HG03196 (cell line): ENCODE measurements around the gene ARMC2.
"Not testable (repeated sequence)": the region's sequence is repeated elsewhere in the genome, so short reads cannot be mapped to it uniquely, and the experiment has no call there.

Source experiments
- ATAC-seq: cut with Tn5 transposase; IDR thresholded peaks from one replicate; pipeline ENCODE4 v1.9.1; 2021; ENCODE audit not compliant: unreplicated experiment

ARMC2 gene, protein sequence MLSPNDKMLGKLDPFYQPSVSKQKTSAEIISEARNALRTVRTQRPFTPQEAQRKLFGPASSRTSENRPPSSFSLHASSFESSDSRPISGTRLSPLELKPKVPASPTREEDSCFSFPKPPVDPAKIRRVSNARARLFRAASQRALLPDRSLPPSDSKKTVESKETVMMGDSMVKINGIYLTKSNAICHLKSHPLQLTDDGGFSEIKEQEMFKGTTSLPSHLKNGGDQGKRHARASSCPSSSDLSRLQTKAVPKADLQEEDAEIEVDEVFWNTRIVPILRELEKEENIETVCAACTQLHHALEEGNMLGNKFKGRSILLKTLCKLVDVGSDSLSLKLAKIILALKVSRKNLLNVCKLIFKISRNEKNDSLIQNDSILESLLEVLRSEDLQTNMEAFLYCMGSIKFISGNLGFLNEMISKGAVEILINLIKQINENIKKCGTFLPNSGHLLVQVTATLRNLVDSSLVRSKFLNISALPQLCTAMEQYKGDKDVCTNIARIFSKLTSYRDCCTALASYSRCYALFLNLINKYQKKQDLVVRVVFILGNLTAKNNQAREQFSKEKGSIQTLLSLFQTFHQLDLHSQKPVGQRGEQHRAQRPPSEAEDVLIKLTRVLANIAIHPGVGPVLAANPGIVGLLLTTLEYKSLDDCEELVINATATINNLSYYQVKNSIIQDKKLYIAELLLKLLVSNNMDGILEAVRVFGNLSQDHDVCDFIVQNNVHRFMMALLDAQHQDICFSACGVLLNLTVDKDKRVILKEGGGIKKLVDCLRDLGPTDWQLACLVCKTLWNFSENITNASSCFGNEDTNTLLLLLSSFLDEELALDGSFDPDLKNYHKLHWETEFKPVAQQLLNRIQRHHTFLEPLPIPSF

DNA sequence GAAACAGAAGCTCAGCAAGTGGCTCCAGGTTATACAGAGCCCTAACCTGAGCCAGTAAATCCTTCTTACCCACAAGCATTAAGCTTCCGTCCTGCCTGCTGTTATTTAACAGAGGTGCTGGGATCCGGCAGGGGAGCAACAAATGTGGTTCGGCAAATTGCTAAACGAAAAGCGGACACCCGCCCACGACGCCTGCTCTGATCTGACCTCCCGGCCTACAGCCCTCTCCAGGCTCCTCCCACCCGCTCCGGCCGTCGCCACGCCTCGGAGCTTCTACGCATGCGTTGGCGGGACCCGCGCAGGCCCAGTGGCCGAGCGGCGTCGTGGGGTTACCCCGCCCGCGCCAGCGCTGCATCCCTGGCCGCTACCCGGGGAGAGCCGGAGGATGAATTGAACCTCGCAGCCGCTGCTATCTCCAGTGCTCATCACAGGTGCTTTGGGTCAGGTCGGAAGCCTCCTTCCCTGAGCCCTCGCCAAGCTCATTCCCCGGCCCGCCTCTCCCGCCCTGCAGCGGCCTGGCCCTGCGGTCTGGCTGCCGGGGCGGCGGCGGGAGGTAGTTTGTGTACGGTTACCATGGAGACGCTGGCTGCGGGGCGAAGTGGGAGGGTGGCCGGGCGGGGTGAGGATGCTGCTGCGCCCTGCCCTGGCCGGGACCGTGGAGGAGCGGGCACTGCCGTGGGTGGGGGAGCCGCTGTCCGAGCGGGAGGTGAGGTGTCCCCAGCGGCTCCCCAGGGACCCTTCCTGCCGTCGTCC lies at the start of gene ARMC2:
ARMC2 (plus strand) TSS at position 307 of the 753 bp plus-strand sequence. CDS start 5,846 bp downstream, outside the sequence.
- peak; percentile 94 for ATAC-seq

DNA sequence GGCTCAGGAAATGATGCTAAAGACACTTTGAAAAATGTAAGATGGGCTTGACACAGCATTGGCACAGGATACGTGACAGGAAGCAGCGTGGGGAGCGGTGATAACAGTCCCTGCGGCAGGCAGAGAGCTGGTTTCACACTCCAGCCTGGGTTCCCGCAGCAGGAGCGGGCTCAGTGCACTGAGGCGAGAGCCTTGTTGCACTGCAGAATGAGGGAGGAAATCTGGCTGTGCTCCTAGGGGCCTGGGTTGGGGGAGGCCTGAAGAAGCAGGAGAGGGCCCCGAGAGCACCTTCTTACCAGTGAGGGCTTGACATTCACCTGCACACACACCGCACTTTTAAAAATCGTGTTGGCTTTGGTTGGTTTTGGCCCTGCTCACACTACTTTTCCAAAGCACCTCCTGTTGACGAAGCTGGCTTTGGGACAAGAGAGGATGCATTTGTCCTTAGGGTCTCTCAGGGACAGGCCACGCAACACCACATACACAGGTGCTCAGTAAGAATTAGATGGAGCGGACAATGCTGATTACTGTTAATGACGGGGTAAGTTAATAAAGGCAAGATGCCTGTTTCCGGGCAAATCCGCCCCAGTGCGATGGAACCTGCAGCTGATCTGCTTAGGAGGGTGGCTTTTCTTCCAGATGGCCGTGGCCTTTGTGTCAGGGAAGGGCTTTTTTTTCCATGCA lies 49.4 kb upstream of the ARMC2 start:
- no peak for ATAC-seq

- ATAC-seq: no peak
Measured at GRCh38 chr6:108799354-108799717, 48.9 kb upstream of the ARMC2 start.

GRCh38 chr6:108799791-108800190 lies 48.4 kb upstream of the ARMC2 start:
- ATAC-seq: no peak

DNA sequence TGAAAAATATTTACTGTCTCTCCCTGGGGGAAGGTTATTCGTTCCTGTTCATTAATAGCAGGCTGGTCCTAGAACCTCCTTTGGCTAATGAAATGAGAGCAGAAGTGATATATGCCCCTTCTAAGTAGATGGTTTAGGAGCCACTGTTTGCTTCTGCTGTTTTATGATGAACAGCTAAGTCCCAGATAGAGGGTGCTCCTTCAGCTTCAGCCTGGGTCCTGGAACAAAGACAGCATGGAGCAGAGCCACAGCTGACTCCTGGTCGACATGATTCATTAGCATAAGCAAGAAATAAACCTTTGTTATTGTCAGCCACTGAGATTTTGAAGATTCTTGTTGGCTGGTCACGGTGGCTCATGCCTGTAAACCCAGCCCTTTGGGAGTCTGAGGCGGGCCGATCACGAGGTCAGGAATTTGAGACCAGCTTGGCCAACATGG lies 47.8 kb upstream of the ARMC2 start:
- ATAC-seq: no peak

DNA sequence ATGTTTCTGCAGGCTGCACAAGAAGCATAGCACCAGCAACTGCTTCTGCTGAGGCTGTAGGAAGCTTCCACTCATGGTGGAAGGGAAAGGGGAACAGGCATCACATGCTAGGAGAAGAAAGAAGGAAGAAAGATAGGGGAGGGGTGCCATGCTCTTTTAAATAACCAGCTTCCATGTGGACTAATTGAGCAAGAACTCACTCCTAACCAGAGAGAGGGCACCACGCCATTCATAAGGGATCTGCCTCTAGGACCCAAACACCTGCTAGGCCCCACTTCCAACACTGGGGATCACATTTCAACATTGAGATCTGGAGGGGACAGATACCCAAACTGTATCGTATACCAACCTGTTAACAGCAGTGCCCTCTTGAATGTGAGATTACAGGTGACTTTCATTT lies 46.9 kb upstream of the ARMC2 start:
- no peak for ATAC-seq

GRCh38 chr6:108803982-108804490 lies 44.2 kb upstream of the ARMC2 start:
- no peak for ATAC-seq

- ATAC-seq: no peak
Measured at GRCh38 chr6:108804956-108805355, 43.3 kb upstream of the ARMC2 start.

- no peak for ATAC-seq
Measured at GRCh38 chr6:108805611-108806167, 42.5 kb upstream of the ARMC2 start.

DNA sequence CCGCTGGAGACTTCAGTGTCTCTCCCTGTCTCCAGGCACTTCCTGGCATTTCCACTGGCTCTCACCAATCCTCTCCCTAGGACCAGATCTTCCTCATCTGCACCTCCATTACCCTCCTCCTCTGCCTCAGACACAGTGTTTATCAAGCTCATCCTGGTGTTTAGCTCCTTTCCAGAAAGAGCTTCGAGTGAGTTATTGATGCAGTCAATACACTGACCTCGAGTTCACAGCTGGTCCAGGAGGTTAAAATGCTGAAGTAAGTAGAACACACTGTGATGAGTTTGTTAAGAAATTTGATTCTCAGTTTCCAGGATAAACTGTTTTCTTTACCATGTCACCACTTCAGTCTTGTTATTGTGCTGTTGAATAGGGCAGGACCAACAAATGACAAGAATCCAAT lies 42.1 kb upstream of the ARMC2 start:
- ATAC-seq: no peak

DNA sequence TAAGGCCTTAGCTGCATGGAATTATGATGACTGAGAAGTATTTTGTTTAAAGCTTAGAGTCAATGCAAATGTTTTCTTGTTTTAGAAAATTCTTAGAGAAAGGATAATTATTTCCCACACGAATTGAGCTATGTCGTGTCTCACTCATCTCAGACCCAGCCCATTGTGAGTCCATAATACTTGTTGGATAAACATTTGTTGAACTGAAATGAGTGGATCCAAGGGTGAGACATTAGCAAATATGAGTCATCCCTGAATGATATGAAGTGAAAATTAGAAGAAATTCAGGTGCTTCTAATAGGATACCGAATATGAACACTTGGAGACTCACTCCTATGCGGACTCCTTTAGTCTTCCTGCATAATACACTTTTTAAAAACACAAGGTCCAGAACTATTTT lies 41.6 kb upstream of the ARMC2 start:
- no peak for ATAC-seq

GRCh38 chr6:108807928-108808327 lies 40.3 kb upstream of the ARMC2 start:
- no peak for ATAC-seq

DNA sequence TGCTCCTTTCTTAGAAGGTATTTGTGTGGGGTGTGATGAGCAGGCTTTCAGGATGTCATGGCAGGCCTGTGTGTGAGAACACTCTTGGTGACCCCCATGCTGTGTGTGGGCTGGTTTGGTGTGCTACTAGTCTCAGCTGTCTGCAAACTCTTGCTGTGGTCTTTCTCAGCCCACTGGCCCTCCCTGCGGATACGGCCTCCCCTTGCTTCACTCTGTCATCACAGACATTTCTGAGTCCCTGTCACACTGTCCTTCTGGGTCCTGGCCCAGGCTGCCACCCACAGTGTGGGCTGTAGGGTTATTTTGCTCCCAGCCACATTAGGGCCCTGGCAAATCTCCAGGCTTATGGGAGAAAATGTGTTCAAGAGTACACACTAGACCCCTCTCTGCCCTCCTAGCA lies 39.0 kb upstream of the ARMC2 start:
- no peak for ATAC-seq

GRCh38 chr6:108810057-108810643 lies 38.1 kb upstream of the ARMC2 start:
- no peak for ATAC-seq

DNA sequence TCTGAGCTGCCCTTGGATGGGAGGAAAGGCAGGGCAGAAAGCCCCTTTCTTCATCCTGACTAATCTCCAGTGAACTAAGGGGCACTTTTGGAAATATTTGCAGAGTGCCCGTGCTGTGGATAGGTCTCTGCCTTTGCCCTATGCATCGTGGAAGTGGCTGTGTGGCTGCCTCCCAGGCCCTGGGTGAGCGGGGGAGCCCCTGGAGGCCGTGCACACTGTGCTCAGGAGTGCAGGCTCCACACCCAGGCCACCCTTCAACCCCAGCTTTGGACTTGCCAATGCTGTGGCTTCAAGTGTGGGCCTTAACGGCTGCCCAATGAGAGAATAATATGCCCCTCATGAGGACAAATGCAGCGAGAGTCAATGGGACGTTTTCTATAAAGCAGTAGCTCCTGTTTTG lies 36.7 kb upstream of the ARMC2 start:
- ATAC-seq: no peak

DNA sequence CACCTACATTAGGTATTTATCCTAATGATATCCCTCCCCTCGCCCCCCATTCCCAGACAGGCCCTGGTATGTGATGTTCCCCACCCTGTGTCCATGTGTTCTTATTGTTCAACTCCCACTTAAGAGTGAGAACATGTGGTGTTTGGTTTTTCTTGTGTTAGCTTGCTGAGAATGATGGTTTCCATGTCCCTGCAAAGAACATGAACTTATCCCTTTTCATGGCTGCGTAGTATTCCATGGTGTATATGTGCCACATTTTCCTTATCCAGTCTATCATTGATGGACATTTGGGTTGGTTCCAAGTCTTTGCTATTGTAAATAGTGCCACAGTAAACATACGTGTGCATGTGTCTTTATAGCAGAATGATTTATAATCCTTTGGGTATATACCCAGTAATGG lies 35.0 kb upstream of the ARMC2 start:
- not testable (repeated sequence) for ATAC-seq

- ATAC-seq: not testable (repeated sequence)
Measured at GRCh38 chr6:108817276-108817675, 30.9 kb upstream of the ARMC2 start.

DNA sequence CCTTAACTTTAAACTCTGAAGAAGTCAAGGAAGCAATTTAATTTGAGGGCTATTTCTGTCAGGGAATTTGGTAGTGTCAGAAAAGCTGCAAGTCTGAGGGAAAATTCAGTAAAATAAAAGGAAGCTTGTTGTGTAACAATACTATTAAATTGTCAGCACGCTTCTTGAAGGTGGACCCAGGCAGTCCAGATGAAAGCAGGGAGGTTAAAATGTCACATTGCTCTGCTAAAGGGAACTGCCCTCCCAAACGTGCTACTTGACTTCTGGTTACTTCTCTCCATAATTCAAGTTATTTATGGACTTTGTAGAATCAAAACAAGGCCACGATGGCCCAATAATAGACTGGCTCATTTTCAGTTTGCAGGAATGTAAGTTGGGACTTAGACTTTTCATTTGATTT lies 28.2 kb upstream of the ARMC2 start:
- no peak for ATAC-seq

DNA sequence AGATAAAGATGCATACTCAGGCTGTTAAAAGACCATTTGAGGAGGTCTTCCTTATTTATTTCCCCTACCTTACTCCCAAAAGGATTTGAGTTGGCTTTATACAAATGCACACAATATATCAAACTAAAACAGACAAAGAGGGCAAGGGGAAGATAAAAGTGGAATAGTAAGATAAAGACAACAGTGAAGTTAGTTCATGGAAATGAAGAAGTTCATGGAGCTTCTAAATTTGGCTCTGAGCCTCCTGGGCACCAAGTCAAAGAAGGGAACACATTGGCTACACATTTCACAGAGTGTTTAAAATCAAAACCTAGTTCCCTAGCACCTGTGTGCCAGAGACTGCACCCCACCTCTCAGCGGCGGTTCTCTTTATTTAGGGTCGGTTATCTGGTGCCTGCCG lies 25.8 kb upstream of the ARMC2 start:
- ATAC-seq: no peak

- no peak for ATAC-seq
Measured at GRCh38 chr6:108825326-108825725, 22.9 kb upstream of the ARMC2 start.
